NCI-H1694 treated with DMSO at 0.1 percent for 48 hours (cell line): ENCODE measurements around the gene GOLGA3.
"Not testable (repeated sequence)": the region's sequence is repeated elsewhere in the genome, so short reads cannot be mapped to it uniquely, and the experiment has no call there.

ENCODE experiments used
- DNase-seq: peaks from one replicate; lab custom pipeline; 2025; lab: John Stamatoyannopoulos, UW

The GOLGA3 gene

GRCh38 chr12:132842449-132843045 lies 13.9 kb upstream of the GOLGA3 start:
- no peak for DNase-seq

GRCh38 chr12:132841151-132841550 lies 12.5 kb upstream of the GOLGA3 start:
- no peak for DNase-seq

DNA sequence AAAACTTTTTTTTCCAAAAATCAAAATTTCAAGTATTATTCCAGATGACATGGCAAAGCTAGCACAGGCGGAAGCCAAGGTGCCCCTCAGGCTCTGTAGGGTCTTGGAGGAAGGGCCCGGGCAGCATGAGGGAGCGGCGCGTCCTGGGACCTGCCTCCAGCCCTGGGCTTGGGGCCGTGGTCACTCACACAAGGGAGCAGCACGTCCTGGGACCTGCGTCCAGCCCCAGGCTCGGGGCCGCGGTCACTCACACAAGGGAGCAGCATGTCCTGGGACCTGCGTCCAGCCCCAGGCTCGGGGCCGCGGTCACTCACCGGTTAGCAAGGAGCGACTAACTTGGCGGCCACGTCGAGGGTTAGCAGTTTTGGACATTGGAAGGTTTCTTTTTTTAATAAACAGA lies 11.9 kb upstream of the GOLGA3 start:
- no peak for DNase-seq

DNA sequence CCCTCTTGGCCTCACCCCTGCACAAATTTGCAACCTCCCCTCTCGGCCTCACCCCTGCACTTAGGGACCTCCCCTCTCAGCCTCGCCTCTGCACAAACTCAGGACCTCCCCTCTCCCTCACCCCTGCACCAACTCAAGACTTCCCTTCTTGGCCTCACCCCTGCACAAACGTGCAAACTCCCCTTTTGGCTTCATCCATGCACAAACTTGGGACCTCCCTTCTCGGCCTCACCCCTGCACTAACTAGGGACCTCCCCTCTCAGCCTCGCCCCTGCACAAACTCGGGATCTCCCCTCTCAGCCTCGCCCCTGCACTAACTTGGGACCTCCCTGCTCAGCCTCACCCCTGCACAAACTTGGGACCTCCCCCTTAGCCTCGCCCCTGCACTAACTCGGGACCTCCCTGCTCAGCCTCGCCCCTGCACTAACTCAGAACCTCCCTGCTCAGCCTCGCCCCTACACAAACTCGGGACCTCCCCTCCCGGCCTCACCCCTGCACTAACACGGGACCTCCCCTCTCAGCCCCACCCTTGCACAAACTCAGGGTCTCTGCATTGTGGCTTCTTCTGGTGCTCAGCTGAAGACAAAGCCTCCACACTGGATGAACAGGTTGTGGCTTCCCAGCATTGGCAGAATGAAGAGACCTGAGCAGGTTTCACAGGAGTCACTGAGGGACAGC lies 11.0 kb upstream of the GOLGA3 start:
- no peak for DNase-seq

GRCh38 chr12:132838410-132839080 lies 9.9 kb upstream of the GOLGA3 start:
- DNase-seq: no peak

DNA sequence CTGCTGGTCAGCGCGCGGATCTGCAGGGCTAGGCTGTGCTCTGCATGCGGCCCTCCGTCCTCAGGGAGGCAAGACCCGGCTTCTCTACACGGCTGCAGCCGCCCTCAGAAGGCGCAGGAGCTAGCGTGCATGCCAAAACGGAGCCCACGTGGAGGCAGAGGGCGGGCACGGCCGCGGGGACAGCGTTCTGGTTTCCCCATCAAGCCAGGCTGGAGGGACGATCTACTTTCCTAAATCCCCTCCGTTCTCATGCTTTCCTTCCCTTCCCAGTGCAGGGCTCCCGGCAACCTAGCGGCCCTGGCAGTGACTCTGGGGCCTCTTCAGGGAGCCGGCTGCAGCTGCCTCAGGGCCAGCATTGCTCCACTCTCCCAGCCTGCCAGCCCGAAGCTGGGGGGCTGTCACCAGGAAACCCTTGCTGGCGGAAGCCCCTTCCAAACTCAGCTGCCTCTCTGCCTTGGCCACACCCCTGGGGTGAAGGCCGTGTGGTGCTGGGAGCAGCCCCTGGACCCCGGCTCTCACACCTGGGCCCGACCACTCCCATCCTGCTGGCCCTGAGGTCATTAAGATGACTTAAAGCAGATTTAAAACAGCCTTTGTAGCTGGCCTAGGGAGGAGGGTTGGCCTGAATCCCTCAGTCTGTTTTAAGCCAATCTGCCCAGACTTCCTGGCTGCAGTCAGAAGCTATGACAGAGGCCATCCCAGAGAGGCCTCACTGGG lies 9.2 kb upstream of the GOLGA3 start:
- DNase-seq: no peak

DNA sequence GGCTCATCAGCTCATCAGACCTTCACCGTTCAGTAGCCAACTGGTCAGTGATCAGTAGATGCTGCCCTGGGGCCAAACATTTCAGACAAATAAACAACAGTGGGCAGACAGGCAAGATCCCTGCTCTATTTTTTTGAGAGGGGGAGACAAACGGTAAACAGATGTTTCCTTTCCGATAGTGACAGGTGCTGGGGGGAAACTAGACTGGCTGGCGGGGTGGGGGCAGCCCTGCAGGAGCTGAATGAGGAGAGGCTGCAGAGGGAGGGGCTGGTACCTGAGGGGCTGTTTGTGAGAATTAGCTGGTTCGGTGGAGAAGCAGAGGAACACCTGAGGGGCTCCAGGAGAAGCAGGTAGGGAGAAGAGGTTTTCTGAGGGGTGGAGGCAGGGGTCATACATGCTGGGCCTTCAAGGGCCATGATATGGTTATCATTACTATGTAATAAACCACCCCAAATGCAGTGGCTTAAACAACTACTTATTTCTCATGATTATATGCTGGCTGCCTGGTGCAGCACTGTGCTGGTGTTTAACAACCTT lies 8.2 kb upstream of the GOLGA3 start:
- no peak for DNase-seq

DNA sequence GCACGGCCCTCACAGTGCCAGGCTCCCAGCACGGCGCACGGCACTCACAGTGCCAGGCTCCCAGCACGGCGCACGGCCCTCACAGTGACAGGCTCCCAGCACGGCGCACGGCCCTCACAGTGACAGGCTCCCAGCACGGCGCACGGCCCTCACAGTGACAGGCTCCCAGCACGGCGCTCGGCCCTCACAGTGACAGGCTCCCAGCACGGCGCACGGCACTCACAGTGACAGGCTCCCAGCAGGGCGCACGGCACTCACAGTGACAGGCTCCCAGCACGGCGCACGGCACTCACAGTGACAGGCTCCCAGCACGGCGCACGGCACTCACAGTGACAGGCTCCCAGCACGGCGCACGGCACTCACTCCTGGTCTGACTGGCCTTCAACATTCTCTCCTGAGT lies 7.6 kb upstream of the GOLGA3 start:
- not testable (repeated sequence) for DNase-seq

GRCh38 chr12:132835076-132836025 lies 6.7 kb upstream of the GOLGA3 start:
- no peak for DNase-seq

- no peak for DNase-seq
These were observed 5.6 kb upstream of the GOLGA3 start for GRCh38 chr12:132834181-132834711.

GRCh38 chr12:132833341-132833740 lies 4.7 kb upstream of the GOLGA3 start:
- DNase-seq: no peak

GRCh38 chr12:132831771-132832170 lies 3.1 kb upstream of the GOLGA3 start:
- DNase-seq: no peak

DNA sequence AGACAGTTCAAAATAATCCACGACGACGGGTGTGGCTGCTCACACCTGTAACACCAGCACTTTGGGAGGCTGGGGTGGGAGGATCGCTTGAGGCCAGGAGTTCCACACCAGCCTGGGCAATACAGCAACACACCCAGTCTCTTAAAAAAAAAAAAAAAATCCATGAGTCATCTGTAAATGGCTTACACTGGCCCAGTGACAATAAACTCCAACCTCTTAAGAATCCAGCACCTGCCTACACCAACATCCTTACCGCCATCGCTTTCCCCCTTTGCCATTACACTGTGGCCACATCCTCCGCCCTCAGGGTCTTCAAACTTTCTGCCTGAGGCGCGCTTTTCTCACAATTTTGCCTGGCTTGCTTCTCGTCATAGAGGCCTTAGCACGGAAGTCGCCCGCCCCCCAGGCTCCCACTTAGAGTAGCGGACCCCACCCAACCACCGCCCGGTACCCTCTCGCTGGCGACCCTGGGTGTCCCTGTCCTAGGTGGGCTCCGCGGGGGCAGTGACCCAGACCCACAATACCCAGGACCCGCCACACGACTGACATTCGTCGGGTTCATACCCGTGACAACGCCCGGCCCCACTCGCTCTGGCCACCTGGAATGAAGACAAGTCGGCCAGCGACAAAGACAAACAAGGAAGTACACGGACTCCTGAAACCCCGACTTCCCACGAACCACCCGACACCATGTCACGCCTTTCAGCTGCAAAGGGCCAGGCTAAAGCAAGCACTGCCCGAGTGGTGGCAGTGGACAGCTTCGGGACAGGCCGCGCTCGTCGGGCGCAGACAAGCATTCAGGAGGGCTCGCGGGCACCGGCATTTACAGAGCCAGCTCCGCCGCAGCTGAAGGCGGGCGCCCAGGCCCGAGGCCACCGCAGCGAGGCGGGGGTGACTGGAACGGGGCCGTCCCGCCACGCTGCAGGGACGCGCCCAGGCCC lies 636 bp downstream of the GOLGA3 start:
- no peak for DNase-seq

- no peak for DNase-seq
These were observed 2.8 kb downstream of the GOLGA3 start for GRCh38 chr12:132825861-132826260.

GRCh38 chr12:132825089-132825488 lies 3.6 kb downstream of the GOLGA3 start:
- no peak for DNase-seq

- DNase-seq: no peak
These were observed 4.6 kb downstream of the GOLGA3 start for GRCh38 chr12:132824053-132824452.

GRCh38 chr12:132818562-132818961 lies 10.1 kb downstream of the GOLGA3 start:
- no peak for DNase-seq

- no peak for DNase-seq
These were observed 14.4 kb downstream of the GOLGA3 start for GRCh38 chr12:132814232-132814631.

- no peak for DNase-seq
These were observed 15.2 kb downstream of the GOLGA3 start for GRCh38 chr12:132813443-132813842.
